WTC11 (cell line): Measurements from ENCODE around the gene TRAPPC14. TPM values are rescaled to one million over a fixed set of nuclear protein-coding genes. Genes with fewer than 3 reads are reported as not detected.
A peak's percentile ranks its signal among the peaks of the same experiment; 100 is the strongest.

ENCODE experiments used
- ARID4B ChIP-seq: sonication (generic); formaldehyde crosslinking; IDR thresholded peaks from 2 replicates; pipeline ENCODE4 v1.8.0; 2023; ENCODE audit warnings: missing genetic modification reagents, mild to moderate bottlenecking, borderline replicate concordance
- ATF1 ChIP-seq: sonication (generic); formaldehyde crosslinking; IDR thresholded peaks from 2 replicates; pipeline ENCODE4 v1.8.1; 2023; ENCODE audit warnings: mild to moderate bottlenecking, moderate library complexity, missing genetic modification reagents
- ATF6 ChIP-seq: sonication (generic); formaldehyde crosslinking; IDR thresholded peaks from 2 replicates; pipeline ENCODE4 v1.8.1; 2023; ENCODE audit warnings: mild to moderate bottlenecking, missing genetic modification reagents
- CDX4 ChIP-seq: fragments of 250-450 bp; sonication (Bioruptor Pico); IDR thresholded peaks from 2 replicates; pipeline ENCODE4 v1.9.0; 2021; ENCODE audit warnings: moderate library complexity, mild to moderate bottlenecking, inconsistent platforms, borderline replicate concordance
- CREM ChIP-seq: sonication (generic); formaldehyde crosslinking; IDR thresholded peaks from 2 replicates; pipeline ENCODE4 v1.8.1; 2022; ENCODE audit warnings: mild to moderate bottlenecking, missing genetic modification reagents, moderate library complexity
- E2F4 ChIP-seq: sonication (generic); formaldehyde crosslinking; IDR thresholded peaks from 2 replicates; pipeline ENCODE4 v1.8.1; 2022; ENCODE audit warnings: low read depth, mild to moderate bottlenecking, moderate library complexity, missing genetic modification reagents, borderline replicate concordance
- FOXP4 ChIP-seq: sonication (generic); formaldehyde crosslinking; IDR thresholded peaks from 2 replicates; pipeline ENCODE4 v1.8.0; 2022; ENCODE audit warnings: mild to moderate bottlenecking, missing genetic modification reagents
- GABPB1 ChIP-seq: sonication (generic); formaldehyde crosslinking; IDR thresholded peaks from 2 replicates; pipeline ENCODE4 v1.8.1; 2023; ENCODE audit warnings: mild to moderate bottlenecking, missing genetic modification reagents
- GRHL2 ChIP-seq: fragments of 250-450 bp; sonication (Bioruptor Pico); IDR thresholded peaks from 2 replicates; pipeline ENCODE4 v1.8.0; 2022; ENCODE audit warnings: mild to moderate bottlenecking, moderate library complexity; ENCODE audit not compliant: insufficient replicate concordance, severe bottlenecking
- HMGXB4 ChIP-seq: sonication (generic); formaldehyde crosslinking; IDR thresholded peaks from 2 replicates; pipeline ENCODE4 v1.8.1; 2023; ENCODE audit warnings: mild to moderate bottlenecking, moderate library complexity, missing genetic modification reagents
- NFE2L1 ChIP-seq: sonication (generic); formaldehyde crosslinking; IDR thresholded peaks from 2 replicates; pipeline ENCODE4 v1.8.1; 2023; ENCODE audit warnings: missing genetic modification reagents
- NR2C2 ChIP-seq: sonication (generic); formaldehyde crosslinking; IDR thresholded peaks from 2 replicates; pipeline ENCODE4 v1.8.0; 2022; ENCODE audit warnings: mild to moderate bottlenecking, missing genetic modification reagents
- NR3C1 ChIP-seq: sonication (generic); formaldehyde crosslinking; conservative IDR thresholded peaks from 2 replicates; pipeline ENCODE4 v1.8.1; 2023; ENCODE audit warnings: low read depth, mild to moderate bottlenecking, missing genetic modification reagents
- SMAD3 ChIP-seq: sonication (generic); formaldehyde crosslinking; IDR thresholded peaks from 2 replicates; pipeline ENCODE4 v1.8.0; 2022; ENCODE audit warnings: missing genetic modification reagents, mild to moderate bottlenecking, borderline replicate concordance
- SOX15 ChIP-seq: fragments of 250-450 bp; sonication (Bioruptor Pico); IDR thresholded peaks from 2 replicates; pipeline ENCODE4 v1.9.0; 2021; ENCODE audit warnings: mild to moderate bottlenecking
- TCF7 ChIP-seq: sonication (generic); formaldehyde crosslinking; IDR thresholded peaks from 2 replicates; pipeline ENCODE4 v1.8.0; 2022; ENCODE audit warnings: mild to moderate bottlenecking, low read depth, missing genetic modification reagents, moderate library complexity
- ZNF532 ChIP-seq: fragments of 250-450 bp; sonication (Bioruptor Pico); IDR thresholded peaks from 2 replicates; pipeline ENCODE4 v1.9.0; 2021; ENCODE audit warnings: mild to moderate bottlenecking, borderline replicate concordance
- ZSCAN18 ChIP-seq: fragments of 250-450 bp; sonication (Bioruptor Pico); IDR thresholded peaks from 2 replicates; pipeline ENCODE4 v2.1.2; 2022; ENCODE audit warnings: mild to moderate bottlenecking, moderate library complexity
- total RNA-seq: library from RNA; stranded (reverse); gene quantifications from 3 replicates; pipeline ENCODE4 v1.2.3, GENCODE V29; 2021

Gene TRAPPC14
- total RNA-seq, 1 experiment from 2014 or later: 28.0 TPM

GRCh38 chr7:100177045-100178001 is 18.8 kb upstream of the TRAPPC14 start, which contains the start of the genes GPC2 and STAG3 (continued):
- TF ChIP-seq ARID4B (CRISPR knock-in tag): peak; percentile 97
- TF ChIP-seq CDX4 (CRISPR knock-in tag): no peak
- TF ChIP-seq ATF6: peak; percentile 56; the same call in 1 of the 2 replicates
- TF ChIP-seq ATF1: peak; percentile 90; the same call in 1 of the 2 replicates
- TF ChIP-seq GRHL2 (CRISPR knock-in tag): no peak
- 0 out of 2 replicates have a peak, but pooled peaks have one; percentile 75 for TF ChIP-seq HMGXB4 (CRISPR knock-in tag)
- TF ChIP-seq TCF7 (CRISPR knock-in tag): peak; percentile 96; the same call in 1 of the 2 replicates
- TF ChIP-seq ZSCAN18: no peak
- peak; percentile 99 for TF ChIP-seq FOXP4
- TF ChIP-seq GABPB1 (CRISPR knock-in tag): no peak
- TF ChIP-seq NR2C2 (CRISPR knock-in tag): peak; percentile 85
- TF ChIP-seq SOX15 (CRISPR knock-in tag): no peak
- peak; percentile 41; the same call in 1 of the 2 replicates for TF ChIP-seq ZNF532
- no peak for TF ChIP-seq NR3C1 (CRISPR knock-in tag)
- TF ChIP-seq NFE2L1 (CRISPR knock-in tag): peak; percentile 97; the same call in 1 of the 2 replicates
- peak; percentile 82; the same call in 1 of the 2 replicates for TF ChIP-seq CREM (CRISPR knock-in tag)
- peak; percentile 97 for TF ChIP-seq SMAD3 (CRISPR knock-in tag)
- peak; percentile 90 for TF ChIP-seq E2F4 (CRISPR knock-in tag)
